A673 (cell line): ENCODE measurements around the gene PPP4C. TPM values are rescaled to one million over a fixed set of nuclear protein-coding genes. Genes with fewer than 3 reads are reported as not detected.
A peak's percentile ranks its signal among the peaks of the same experiment; 100 is the strongest.

Source experiments
- BruUV-seq: library from RNA; stranded (reverse); fragments of 400-500 nt; replicated peaks from 2 replicates; lab custom pipeline; 2021; lab: Mats Ljungman, UMichigan
- CTCF ChIA-PET: fragments of 300-600 bp; sonication (Branson Sonifier 250); formaldehyde crosslinking; loops from one replicate; lab custom pipeline; 2022; ENCODE audit warnings: antibody characterized with exemption; lab: Charles Lee
- POLR2A ChIA-PET: fragments of 300-600 bp; sonication (Branson Sonifier 250); formaldehyde crosslinking; loops from one replicate; lab custom pipeline; 2022; ENCODE audit warnings: antibody characterized with exemption; ENCODE audit not compliant: low non-redundant PET; lab: Charles Lee
- DNase-seq: peaks from one replicate; pipeline ENCODE4 v3.0.0-alpha.2; 2015; ENCODE audit warnings: low spot score
- H3K27ac ChIP-seq: fragments of 200-600 bp; sonication (generic); 2 replicates; pipeline ENCODE4 v1.5.1; 2016; ENCODE audit warnings: mixed run types, low read depth, mild to moderate bottlenecking, mixed read lengths, antibody characterized with exemption, low read length; ENCODE audit not compliant: poor library complexity, severe bottlenecking
- H3K27me3 ChIP-seq: fragments of 200-600 bp; sonication (generic); replicated peaks from 2 replicates; pipeline ENCODE4 v1.6.1; 2017; ENCODE audit warnings: mixed run types, low read depth, mild to moderate bottlenecking, mixed read lengths, antibody characterized with exemption, low read length; ENCODE audit not compliant: insufficient read depth, poor library complexity
- H3K36me3 ChIP-seq: fragments of 200-600 bp; sonication (generic); 2 replicates; pipeline ENCODE4 v1.6.1; 2016; ENCODE audit warnings: mixed run types, mild to moderate bottlenecking, mixed read lengths, antibody characterized with exemption, low read length; ENCODE audit not compliant: insufficient read depth, poor library complexity, severe bottlenecking
- H3K4me1 ChIP-seq: fragments of 200-600 bp; sonication (generic); 2 replicates; pipeline ENCODE4 v1.6.1; 2017; ENCODE audit warnings: mixed run types, mild to moderate bottlenecking, mixed read lengths, antibody characterized with exemption, low read length; ENCODE audit not compliant: insufficient read depth, poor library complexity, severe bottlenecking
- H3K4me3 ChIP-seq: fragments of 200-600 bp; sonication (generic); 2 replicates; pipeline ENCODE4 v1.5.1; 2016; ENCODE audit warnings: low read depth, mixed run types, mild to moderate bottlenecking, mixed read lengths, low read length; ENCODE audit not compliant: poor library complexity, severe bottlenecking
- H3K9me3 ChIP-seq: fragments of 200-600 bp; sonication (generic); 2 replicates; pipeline ENCODE4 v1.6.1; 2016; ENCODE audit warnings: mixed run types, low read depth, mild to moderate bottlenecking, mixed read lengths, antibody characterized with exemption, low read length; ENCODE audit not compliant: poor library complexity, severe bottlenecking
- CTCF ChIP-seq: fragments of 300-800, 200-600 bp; sonication (generic); conservative IDR thresholded peaks from 2 replicates; pipeline ENCODE4 v1.5.1; 2017; ENCODE audit warnings: low read depth, mild to moderate bottlenecking, antibody characterized with exemption, low read length, moderate library complexity, mixed read lengths
- EZH2 ChIP-seq: fragments of 200-600 bp; sonication (generic); IDR thresholded peaks from 2 replicates; pipeline ENCODE4 v1.6.1; 2017; ENCODE audit warnings: borderline replicate concordance, low read depth, mild to moderate bottlenecking, mixed read lengths, antibody characterized with exemption, low read length; ENCODE audit not compliant: poor library complexity, severe bottlenecking
- intact Hi-C: fragments of 100-400 bp; cut with micrococcal nuclease; formaldehyde crosslinking; loops from one replicate; pipeline ENCODE4 v1.10.0; 2022; ENCODE audit not compliant: unreplicated experiment
- total RNA-seq: library from RNA; stranded (reverse); gene quantifications from 2 replicates; pipeline ENCODE4 v1.2.3, GENCODE V29; 2021

PPP4C gene
- total RNA-seq, 1 experiment from 2014 or later, result 122 TPM

GRCh38 chr16:30068750-30069610 lies 6.8 kb upstream of the PPP4C start:
- Histone ChIP-seq H3K4me1 (peaks cover 32% of the 10 kb centered on the region), H3K27ac (peak overlapping the region; percentile 6), H3K27me3 (no peaks in the 10 kb centered on the region), H3K4me3 (no peak overlapping the region), H3K36me3 (peaks cover 65% of the 10 kb centered on the region), H3K9me3 (no peaks in the 10 kb centered on the region)
- DNase-seq, result peak; percentile 54
- TF ChIP-seq EZH2 (no peak), CTCF (peak; percentile 56)
- no TSS peak for BruUV-seq
- ChIA-PET CTCF (no interaction called here), POLR2A (interaction anchor here (0.8 kb wide), 1 partner anchor 11 kb away, joined by 4 read pairs; no protein-coding TSS in a partner anchor)
- intact Hi-C loops, result loop anchor here (10.0 kb wide), 1 partner anchor 626 kb away; the partner anchor contains the start of gene SRCAP

GRCh38 chr16:30069611-30070462 lies 6.0 kb upstream of the PPP4C start:
- ChIA-PET CTCF (interaction anchor here (0.7 kb wide), 1 partner anchor 42 kb away, joined by 3 read pairs; no protein-coding TSS in a partner anchor), POLR2A (interaction anchor here (0.8 kb wide), 1 partner anchor 12 kb away, joined by 4 read pairs; no protein-coding TSS in a partner anchor)
- Histone ChIP-seq H3K36me3 (peaks cover 65% of the 10 kb centered on the region), H3K4me1 (peaks cover 28% of the 10 kb centered on the region), H3K27me3 (no peaks in the 10 kb centered on the region), H3K27ac (no peak overlapping the region), H3K9me3 (no peaks in the 10 kb centered on the region), H3K4me3 (no peak overlapping the region)
- peak; percentile 56 for DNase-seq
- no TSS peak for BruUV-seq
- intact Hi-C loops, result loop anchor here (10.0 kb wide), 1 partner anchor 625 kb away; the partner anchor contains the start of gene SRCAP
- TF ChIP-seq CTCF, result no peak
- TF ChIP-seq EZH2, result no peak

GRCh38 chr16:30070490-30070889 lies 5.3 kb upstream of the PPP4C start:
- CTCF ChIA-PET, result interaction anchor here (0.7 kb wide), 1 partner anchor 41 kb away, joined by 3 read pairs; no protein-coding TSS in a partner anchor
- BruUV-seq, result no TSS peak
- POLR2A ChIA-PET, result no interaction called here
- Histone ChIP-seq H3K9me3 (no peaks in the 10 kb centered on the region), H3K27me3 (no peaks in the 10 kb centered on the region), H3K4me1 (peaks cover 31% of the 10 kb centered on the region), H3K27ac (no peak overlapping the region), H3K4me3 (no peak overlapping the region), H3K36me3 (peaks cover 65% of the 10 kb centered on the region)
- intact Hi-C loops, result no loop called here
- TF ChIP-seq EZH2 (no peak), CTCF (no peak)
- DNase-seq, result no peak
